ENCODE measurements around the gene TINCR.

The TINCR gene

GRCh38 chr19:5579286-5579685, 11.5 kb upstream of the TINCR start:
- Histone ChIP-seq H3K9me3 (ENCODE audit: control insufficient read depth in 1 of 2, low read length in 2 of 2) (no peaks in the 10 kb centered on the region), H3K4me3 (ENCODE audit: low read depth in 1 of 2, low read length in 2 of 2) (no peak overlapping the region), H3K9ac (ENCODE audit: low read depth in 1 of 2, low read length in 2 of 2) (no peak overlapping the region), H3K27me3 (ENCODE audit: control insufficient read depth in 1 of 2, insufficient read depth in 2 of 2, low read length in 2 of 2) (no peaks in the 10 kb centered on the region), H3K27ac (ENCODE audit: low read depth, low read length) (no peak overlapping the region), H3K36me3 (ENCODE audit: control insufficient read depth in 1 of 2, insufficient read depth in 2 of 2, low read length in 2 of 2) (peaks cover 0 to 11% of the 10 kb centered on the region in 2 donors), H3K4me1 (ENCODE audit: control insufficient read depth in 1 of 2, insufficient read depth in 2 of 2, low read length in 2 of 2) (peaks cover 3 to 4% of the 10 kb centered on the region in 2 donors)

DNA sequence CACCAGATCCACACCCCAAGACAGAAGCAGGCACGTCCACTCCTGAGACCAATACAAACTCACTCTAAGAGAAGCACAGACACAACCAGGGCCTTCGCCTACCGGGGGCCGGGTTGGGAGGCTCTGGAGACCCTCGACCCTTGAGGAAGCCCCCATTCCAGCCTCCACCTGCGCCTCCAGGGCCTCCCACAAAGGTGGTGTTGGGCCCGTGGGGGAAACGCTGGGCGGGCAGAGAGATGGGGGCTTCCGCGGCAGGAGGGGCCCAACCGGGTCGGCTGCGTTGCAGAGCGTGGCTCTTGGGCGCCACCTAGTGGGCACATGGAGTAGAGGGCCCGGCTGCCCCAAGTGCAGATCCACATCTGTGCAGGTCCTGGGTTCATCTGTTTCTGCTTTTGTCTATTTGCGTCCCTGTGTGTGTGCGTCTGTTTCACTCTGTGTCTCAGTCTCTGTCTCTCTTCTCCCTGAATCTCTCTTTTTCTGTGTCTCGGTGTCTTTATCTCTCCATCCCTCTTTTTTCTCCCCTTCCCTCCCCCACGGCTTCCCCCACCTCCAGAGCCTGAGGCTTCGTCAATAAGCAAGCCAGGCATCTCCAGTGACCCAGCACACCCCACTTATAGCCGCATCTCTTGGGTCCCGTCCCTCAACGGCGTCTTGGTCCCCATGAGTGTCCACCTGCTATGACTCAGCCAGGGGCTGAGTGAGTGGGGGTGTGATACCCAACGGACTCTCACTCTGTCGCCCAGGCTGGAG, 10.5 kb upstream of the TINCR start:
- Histone ChIP-seq H3K4me3 (ENCODE audit: low read depth in 1 of 2, low read length in 2 of 2) (peak overlapping the region in 1 of 2 donors; percentile 19), H3K9ac (ENCODE audit: low read depth in 1 of 2, low read length in 2 of 2) (no peak overlapping the region), H3K27ac (ENCODE audit: low read depth, low read length) (no peak overlapping the region), H3K4me1 (ENCODE audit: control insufficient read depth in 1 of 2, insufficient read depth in 2 of 2, low read length in 2 of 2) (peaks cover 3 to 4% of the 10 kb centered on the region in 2 donors), H3K27me3 (ENCODE audit: control insufficient read depth in 1 of 2, insufficient read depth in 2 of 2, low read length in 2 of 2) (no peaks in the 10 kb centered on the region), H3K36me3 (ENCODE audit: control insufficient read depth in 1 of 2, insufficient read depth in 2 of 2, low read length in 2 of 2) (peaks cover 0 to 6% of the 10 kb centered on the region in 2 donors), H3K9me3 (ENCODE audit: control insufficient read depth in 1 of 2, low read length in 2 of 2) (no peaks in the 10 kb centered on the region)

GRCh38 chr19:5575590-5575989, 7.8 kb upstream of the TINCR start:
- Histone ChIP-seq H3K4me3 (ENCODE audit: low read depth in 1 of 2, low read length in 2 of 2) (no peak overlapping the region), H3K9me3 (ENCODE audit: control insufficient read depth in 1 of 2, low read length in 2 of 2) (no peaks in the 10 kb centered on the region), H3K4me1 (ENCODE audit: control insufficient read depth in 1 of 2, insufficient read depth in 2 of 2, low read length in 2 of 2) (peaks cover 3 to 4% of the 10 kb centered on the region in 2 donors), H3K36me3 (ENCODE audit: control insufficient read depth in 1 of 2, insufficient read depth in 2 of 2, low read length in 2 of 2) (no peaks in the 10 kb centered on the region), H3K27ac (ENCODE audit: low read depth, low read length) (no peak overlapping the region), H3K27me3 (ENCODE audit: control insufficient read depth in 1 of 2, insufficient read depth in 2 of 2, low read length in 2 of 2) (no peaks in the 10 kb centered on the region), H3K9ac (ENCODE audit: low read depth in 1 of 2, low read length in 2 of 2) (no peak overlapping the region)

DNA sequence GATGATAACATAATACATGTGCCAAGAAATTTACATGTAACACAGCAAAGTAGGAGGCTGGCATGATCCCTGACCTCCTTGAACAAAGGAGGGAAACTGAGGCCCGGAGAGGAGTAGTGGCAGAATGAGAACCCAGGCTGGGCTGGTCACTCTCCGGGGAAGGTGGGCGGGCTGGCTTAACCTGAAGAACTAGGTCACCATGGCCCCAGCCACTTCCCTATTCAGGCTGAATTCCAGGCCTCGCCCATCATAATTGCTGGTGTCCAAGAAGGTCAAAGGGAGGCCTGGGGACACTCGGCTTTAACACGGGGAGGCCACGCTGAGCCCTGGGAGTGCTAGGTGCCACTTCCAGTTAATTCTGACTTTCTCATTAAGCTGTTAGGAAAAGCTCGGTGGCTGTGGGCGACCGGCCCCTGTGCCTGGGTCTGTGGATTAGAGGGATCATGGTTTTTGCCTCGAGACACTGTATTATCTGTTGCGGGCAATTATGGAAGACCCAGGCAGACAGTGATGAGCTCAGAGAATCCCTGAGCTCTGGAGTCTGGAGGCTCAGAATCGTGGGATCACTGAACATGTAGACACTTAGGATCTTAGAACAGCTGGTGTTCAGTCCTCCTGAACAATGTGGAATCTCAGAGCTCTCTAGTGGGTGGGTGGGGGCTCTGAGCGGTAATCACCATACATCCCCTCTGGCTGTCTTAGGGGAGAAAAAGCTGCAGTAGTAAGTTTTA, 5.0 kb upstream of the TINCR start:
- Histone ChIP-seq H3K9ac (ENCODE audit: low read depth in 1 of 2, low read length in 2 of 2) (no peak overlapping the region), H3K36me3 (ENCODE audit: control insufficient read depth in 1 of 2, insufficient read depth in 2 of 2, low read length in 2 of 2) (no peaks in the 10 kb centered on the region), H3K27ac (ENCODE audit: low read depth, low read length) (no peak overlapping the region), H3K4me3 (ENCODE audit: low read depth in 1 of 2, low read length in 2 of 2) (no peak overlapping the region), H3K4me1 (ENCODE audit: control insufficient read depth in 1 of 2, insufficient read depth in 2 of 2, low read length in 2 of 2) (no peaks in the 10 kb centered on the region), H3K27me3 (ENCODE audit: control insufficient read depth in 1 of 2, insufficient read depth in 2 of 2, low read length in 2 of 2) (no peaks in the 10 kb centered on the region), H3K9me3 (ENCODE audit: control insufficient read depth in 1 of 2, low read length in 2 of 2) (no peaks in the 10 kb centered on the region)

- Histone ChIP-seq H3K4me1 (ENCODE audit: control insufficient read depth in 1 of 2, insufficient read depth in 2 of 2, low read length in 2 of 2) (no peaks in the 10 kb centered on the region), H3K27ac (ENCODE audit: low read depth, low read length) (no peak overlapping the region), H3K36me3 (ENCODE audit: control insufficient read depth in 1 of 2, insufficient read depth in 2 of 2, low read length in 2 of 2) (no peaks in the 10 kb centered on the region), H3K9me3 (ENCODE audit: control insufficient read depth in 1 of 2, low read length in 2 of 2) (no peaks in the 10 kb centered on the region), H3K27me3 (ENCODE audit: control insufficient read depth in 1 of 2, insufficient read depth in 2 of 2, low read length in 2 of 2) (peaks cover 6% of the 10 kb centered on the region in 2 donors), H3K4me3 (ENCODE audit: low read depth in 1 of 2, low read length in 2 of 2) (no peak overlapping the region), H3K9ac (ENCODE audit: low read depth in 1 of 2, low read length in 2 of 2) (no peak overlapping the region)
These were observed 4.0 kb upstream of the TINCR start for GRCh38 chr19:5571777-5572176.

GRCh38 chr19:5567970-5568407, 236 bp upstream of the TINCR start:
- no peaks in the 10 kb centered on the region for H3K4me1 ChIP-seq (ENCODE audit: control insufficient read depth in 1 of 2, insufficient read depth in 2 of 2, low read length in 2 of 2)
- no peaks in the 10 kb centered on the region for H3K36me3 ChIP-seq (ENCODE audit: control insufficient read depth in 1 of 2, insufficient read depth in 2 of 2, low read length in 2 of 2)
- no peaks in the 10 kb centered on the region for H3K9me3 ChIP-seq (ENCODE audit: control insufficient read depth in 1 of 2, low read length in 2 of 2)
- no peak overlapping the region for H3K4me3 ChIP-seq (ENCODE audit: low read depth in 1 of 2, low read length in 2 of 2)
- H3K27ac ChIP-seq (ENCODE audit: low read depth, low read length), result no peak overlapping the region
- no peak overlapping the region for H3K9ac ChIP-seq (ENCODE audit: low read depth in 1 of 2, low read length in 2 of 2)
- peaks cover 19 to 20% of the 10 kb centered on the region in 2 donors for H3K27me3 ChIP-seq (ENCODE audit: control insufficient read depth in 1 of 2, insufficient read depth in 2 of 2, low read length in 2 of 2)

DNA sequence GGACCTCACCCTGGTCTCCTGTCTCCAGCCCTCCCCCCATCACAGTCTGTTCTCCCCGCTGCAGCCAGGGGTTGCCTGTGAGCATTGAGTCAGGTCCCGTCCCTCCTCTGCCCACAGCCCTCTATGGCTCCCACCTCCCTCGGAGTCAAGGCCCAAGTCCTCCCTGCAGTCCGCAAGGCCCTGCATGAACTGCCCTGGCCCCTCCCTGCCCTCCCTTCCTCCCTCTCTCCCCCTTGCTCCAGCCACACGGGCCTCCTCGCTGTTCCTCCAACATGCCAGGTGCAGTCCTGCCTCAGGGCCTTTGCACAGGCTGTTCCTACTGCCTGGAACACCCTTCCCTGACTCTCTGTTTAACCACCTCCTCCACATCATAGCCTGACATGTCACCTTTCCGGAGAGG, 2.8 kb downstream of the TINCR start:
- no peaks in the 10 kb centered on the region for H3K36me3 ChIP-seq (ENCODE audit: control insufficient read depth in 1 of 2, insufficient read depth in 2 of 2, low read length in 2 of 2)

DNA sequence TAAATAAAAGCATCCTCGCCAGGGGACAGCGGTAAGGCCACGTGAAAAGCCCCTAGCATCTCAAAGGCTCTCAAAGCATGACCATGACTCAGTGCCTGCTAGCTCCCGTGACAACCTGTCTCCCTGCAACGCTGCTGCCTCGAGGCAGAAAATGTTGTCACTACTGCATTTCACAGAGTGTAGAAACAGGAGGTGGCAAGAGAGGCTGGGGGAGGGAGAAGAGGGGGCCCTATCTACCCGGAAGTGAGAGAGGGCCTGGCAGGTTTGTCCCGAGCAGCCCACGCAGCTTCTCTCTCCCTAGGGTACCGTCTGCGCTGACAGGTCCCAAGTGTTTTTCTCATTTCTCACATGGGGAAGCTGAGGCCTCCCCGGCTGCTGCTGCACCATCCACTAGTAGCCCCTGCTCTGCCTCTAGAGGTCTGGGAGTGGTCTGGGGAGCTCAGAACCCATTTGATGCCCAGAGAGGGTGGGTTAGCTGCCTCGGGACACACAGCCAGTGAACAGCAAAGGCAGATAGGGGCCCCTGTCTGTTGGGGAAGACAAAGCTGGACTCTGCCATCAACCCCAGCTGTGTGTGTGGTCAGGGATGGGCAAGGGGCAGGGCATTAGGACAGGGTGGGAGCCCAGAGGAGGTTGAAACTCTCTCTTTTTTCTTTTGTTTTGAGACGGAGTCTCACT, 3.7 kb downstream of the TINCR start:
- H3K27ac ChIP-seq (ENCODE audit: low read depth, low read length), result no peak overlapping the region
- H3K9me3 ChIP-seq (ENCODE audit: control insufficient read depth in 1 of 2, low read length in 2 of 2), result peaks cover 4 to 9% of the 10 kb centered on the region in 2 donors
- H3K36me3 ChIP-seq (ENCODE audit: control insufficient read depth in 1 of 2, insufficient read depth in 2 of 2, low read length in 2 of 2), result no peaks in the 10 kb centered on the region
- H3K4me1 ChIP-seq (ENCODE audit: control insufficient read depth in 1 of 2, insufficient read depth in 2 of 2, low read length in 2 of 2), result no peaks in the 10 kb centered on the region
- H3K4me3 ChIP-seq (ENCODE audit: low read depth in 1 of 2, low read length in 2 of 2), result no peak overlapping the region
- H3K27me3 ChIP-seq (ENCODE audit: control insufficient read depth in 1 of 2, insufficient read depth in 2 of 2, low read length in 2 of 2), result peaks cover 19 to 20% of the 10 kb centered on the region in 2 donors
- no peak overlapping the region for H3K9ac ChIP-seq (ENCODE audit: low read depth in 1 of 2, low read length in 2 of 2)

More for the DNA sequence above, 2.8 kb downstream of the TINCR start:
- H3K9ac ChIP-seq (ENCODE audit: low read depth in 1 of 2, low read length in 2 of 2), result no peak overlapping the region
- H3K9me3 ChIP-seq (ENCODE audit: control insufficient read depth in 1 of 2, low read length in 2 of 2), result peaks cover 4 to 9% of the 10 kb centered on the region in 2 donors
- no peaks in the 10 kb centered on the region for H3K4me1 ChIP-seq (ENCODE audit: control insufficient read depth in 1 of 2, insufficient read depth in 2 of 2, low read length in 2 of 2)
- no peak overlapping the region for H3K4me3 ChIP-seq (ENCODE audit: low read depth in 1 of 2, low read length in 2 of 2)
- H3K27me3 ChIP-seq (ENCODE audit: control insufficient read depth in 1 of 2, insufficient read depth in 2 of 2, low read length in 2 of 2), result peaks cover 19 to 20% of the 10 kb centered on the region in 2 donors
- H3K27ac ChIP-seq (ENCODE audit: low read depth, low read length), result no peak overlapping the region

DNA sequence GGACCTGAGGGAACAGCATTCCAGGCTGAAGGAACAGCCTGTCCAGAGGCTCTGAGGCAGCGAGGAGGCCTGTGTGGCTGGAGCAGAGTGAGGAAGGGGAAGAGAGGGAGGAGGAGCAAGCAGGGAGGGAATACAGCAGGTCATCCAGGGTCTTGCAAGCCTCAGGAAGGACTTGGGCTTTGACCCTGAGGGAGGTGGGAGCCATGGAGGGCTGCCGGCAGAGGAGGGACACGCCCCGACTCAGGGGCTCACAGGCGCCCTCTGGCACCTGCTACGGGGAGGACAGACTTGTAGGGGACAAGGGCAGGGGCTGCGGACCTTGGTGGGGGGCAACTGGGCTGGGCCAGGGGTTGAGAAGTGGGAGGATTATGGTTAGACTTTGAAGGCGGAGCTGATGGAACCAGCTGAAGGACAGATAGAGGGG, 4.7 kb downstream of the TINCR start:
- H3K9ac ChIP-seq (ENCODE audit: low read depth in 1 of 2, low read length in 2 of 2), result no peak overlapping the region
- H3K9me3 ChIP-seq (ENCODE audit: control insufficient read depth in 1 of 2, low read length in 2 of 2), result peaks cover 4 to 9% of the 10 kb centered on the region in 2 donors
- no peak overlapping the region for H3K4me3 ChIP-seq (ENCODE audit: low read depth in 1 of 2, low read length in 2 of 2)
- H3K4me1 ChIP-seq (ENCODE audit: control insufficient read depth in 1 of 2, insufficient read depth in 2 of 2, low read length in 2 of 2), result no peaks in the 10 kb centered on the region
- no peak overlapping the region for H3K27ac ChIP-seq (ENCODE audit: low read depth, low read length)
- H3K36me3 ChIP-seq (ENCODE audit: control insufficient read depth in 1 of 2, insufficient read depth in 2 of 2, low read length in 2 of 2), result no peaks in the 10 kb centered on the region
- peaks cover 19 to 20% of the 10 kb centered on the region in 2 donors for H3K27me3 ChIP-seq (ENCODE audit: control insufficient read depth in 1 of 2, insufficient read depth in 2 of 2, low read length in 2 of 2)

- Histone ChIP-seq H3K27ac (ENCODE audit: low read depth, low read length) (no peak overlapping the region), H3K4me3 (ENCODE audit: low read depth in 1 of 2, low read length in 2 of 2) (no peak overlapping the region), H3K4me1 (ENCODE audit: control insufficient read depth in 1 of 2, insufficient read depth in 2 of 2, low read length in 2 of 2) (no peaks in the 10 kb centered on the region), H3K27me3 (ENCODE audit: control insufficient read depth in 1 of 2, insufficient read depth in 2 of 2, low read length in 2 of 2) (peaks cover 19 to 20% of the 10 kb centered on the region in 2 donors), H3K36me3 (ENCODE audit: control insufficient read depth in 1 of 2, insufficient read depth in 2 of 2, low read length in 2 of 2) (no peaks in the 10 kb centered on the region), H3K9ac (ENCODE audit: low read depth in 1 of 2, low read length in 2 of 2) (no peak overlapping the region), H3K9me3 (ENCODE audit: control insufficient read depth in 1 of 2, low read length in 2 of 2) (peaks cover 4 to 9% of the 10 kb centered on the region in 2 donors)
These were observed 5.5 kb downstream of the TINCR start for GRCh38 chr19:5562280-5562679.
